Testis (tissue), 2 donors: Measurements from ENCODE around the gene S1PR2.

Experiments
- POLR2A ChIP-seq: fragments of 450-650 bp; IDR thresholded peaks from one replicate; pipeline ENCODE4 v1.6.1; 2017; ENCODE audit warnings: antibody characterized with exemption, mild to moderate bottlenecking, moderate library complexity
- TF ChIP-seq, protein P1 (sequence below), 3 experiments: fragments of 450-650 bp in 2 of 3; fragments of 200-600 bp in 1 of 3; sonication (generic) in 1 of 3; IDR thresholded peaks; one replicate each; pipeline ENCODE4 v1.5.1; 2016 to 2019; ENCODE audit warnings: antibody characterized with exemption in 3 of 3, mild to moderate bottlenecking in 2 of 3, moderate library complexity in 1 of 3

DNA sequence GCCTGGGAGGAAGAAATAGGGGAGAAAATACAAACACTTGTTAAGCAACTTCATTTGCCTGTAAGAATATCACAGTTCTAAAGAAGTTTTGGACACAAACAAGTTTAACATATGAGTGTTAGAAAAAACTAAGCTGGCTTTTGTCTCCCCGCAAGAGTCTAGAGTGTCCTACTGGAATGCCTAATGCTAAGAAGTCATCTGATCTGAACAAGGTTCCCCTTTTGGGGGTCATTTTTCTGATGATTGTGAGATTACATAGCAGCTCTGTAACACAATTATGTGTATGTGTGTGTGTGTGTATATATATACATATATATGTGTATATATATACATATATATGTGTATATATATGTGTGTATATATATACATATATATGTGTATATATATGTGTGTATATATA lies 49.1 kb downstream of the S1PR2 start:
- TF ChIP-seq, protein P1, sequence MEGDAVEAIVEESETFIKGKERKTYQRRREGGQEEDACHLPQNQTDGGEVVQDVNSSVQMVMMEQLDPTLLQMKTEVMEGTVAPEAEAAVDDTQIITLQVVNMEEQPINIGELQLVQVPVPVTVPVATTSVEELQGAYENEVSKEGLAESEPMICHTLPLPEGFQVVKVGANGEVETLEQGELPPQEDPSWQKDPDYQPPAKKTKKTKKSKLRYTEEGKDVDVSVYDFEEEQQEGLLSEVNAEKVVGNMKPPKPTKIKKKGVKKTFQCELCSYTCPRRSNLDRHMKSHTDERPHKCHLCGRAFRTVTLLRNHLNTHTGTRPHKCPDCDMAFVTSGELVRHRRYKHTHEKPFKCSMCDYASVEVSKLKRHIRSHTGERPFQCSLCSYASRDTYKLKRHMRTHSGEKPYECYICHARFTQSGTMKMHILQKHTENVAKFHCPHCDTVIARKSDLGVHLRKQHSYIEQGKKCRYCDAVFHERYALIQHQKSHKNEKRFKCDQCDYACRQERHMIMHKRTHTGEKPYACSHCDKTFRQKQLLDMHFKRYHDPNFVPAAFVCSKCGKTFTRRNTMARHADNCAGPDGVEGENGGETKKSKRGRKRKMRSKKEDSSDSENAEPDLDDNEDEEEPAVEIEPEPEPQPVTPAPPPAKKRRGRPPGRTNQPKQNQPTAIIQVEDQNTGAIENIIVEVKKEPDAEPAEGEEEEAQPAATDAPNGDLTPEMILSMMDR (IDR thresholded peaks at IDR 0.05): no peak
- no peak for TF ChIP-seq POLR2A
